H9 (cell line): ENCODE results near the gene TGIF1. TPM values are rescaled to one million over a fixed set of nuclear protein-coding genes. Genes with fewer than 3 reads are reported as not detected.
A peak's percentile ranks its signal among the peaks of the same experiment; 100 is the strongest.

Experiments
- DNase-seq: peaks from one replicate; pipeline ENCODE4 v3.0.0-alpha.2; 2017
- H2AFZ ChIP-seq: one replicate; pipeline ENCODE4 v1.6.1; 2013; ENCODE audit warnings: mild to moderate bottlenecking, low read length, control low read depth, moderate library complexity
- H2AK5ac ChIP-seq: 2 replicates; pipeline ENCODE4 v1.6.1; 2013; ENCODE audit warnings: low read length, control low read depth, mixed read lengths; ENCODE audit not compliant: insufficient read length
- H2BK120ac ChIP-seq: one replicate; pipeline ENCODE4 v1.6.1; 2013; ENCODE audit warnings: low read depth, mild to moderate bottlenecking, low read length, control low read depth, inconsistent platforms; ENCODE audit not compliant: poor library complexity, severe bottlenecking
- H2BK12ac ChIP-seq: 2 replicates; pipeline ENCODE4 v1.6.1; 2013; ENCODE audit warnings: low read length, control low read depth, mixed read lengths, low read depth; ENCODE audit not compliant: insufficient read length
- H2BK15ac ChIP-seq: 2 replicates; pipeline ENCODE4 v1.6.1; 2013; ENCODE audit warnings: low read depth, low read length, control low read depth
- H2BK20ac ChIP-seq: one replicate; pipeline ENCODE4 v1.6.1; 2013; ENCODE audit warnings: low read depth, mild to moderate bottlenecking, low read length, control low read depth, inconsistent platforms; ENCODE audit not compliant: poor library complexity, severe bottlenecking
- H2BK5ac ChIP-seq: 2 replicates; pipeline ENCODE4 v1.6.1; 2013; ENCODE audit warnings: low read length, control low read depth, mixed read lengths; ENCODE audit not compliant: insufficient read length
- H3K14ac ChIP-seq: 2 replicates; pipeline ENCODE4 v1.6.1; 2013; ENCODE audit warnings: low read length, control low read depth; ENCODE audit not compliant: insufficient read depth
- H3K18ac ChIP-seq: 2 replicates; pipeline ENCODE4 v1.6.1; 2013; ENCODE audit warnings: low read depth, mild to moderate bottlenecking, mixed read lengths, low read length, control low read depth; ENCODE audit not compliant: insufficient read length
- H3K23ac ChIP-seq: 2 replicates; pipeline ENCODE4 v1.6.1; 2013; ENCODE audit warnings: low read length, control low read depth, mixed read lengths, low read depth; ENCODE audit not compliant: insufficient read length
- H3K23me2 ChIP-seq: 2 replicates; pipeline ENCODE4 v1.6.1; 2013; ENCODE audit warnings: low read depth, mild to moderate bottlenecking, mixed read lengths, low read length, control low read depth; ENCODE audit not compliant: insufficient read length, poor library complexity, severe bottlenecking
- H3K27ac ChIP-seq: 2 replicates; pipeline ENCODE4 v1.5.1; 2013; ENCODE audit warnings: low read length, control low read depth, mixed read lengths, low read depth; ENCODE audit not compliant: insufficient read length
- H3K27me3 ChIP-seq: 2 replicates; pipeline ENCODE4 v1.6.1; 2013; ENCODE audit warnings: low read length, control low read depth, inconsistent platforms; ENCODE audit not compliant: insufficient read depth
- H3K4ac ChIP-seq: 2 replicates; pipeline ENCODE4 v1.6.1; 2013; ENCODE audit warnings: low read depth, mild to moderate bottlenecking, control low read depth, inconsistent platforms, low read length, moderate library complexity
- H3K4me1 ChIP-seq: 2 replicates; pipeline ENCODE4 v1.6.1; 2013; ENCODE audit warnings: low read length, control low read depth, inconsistent platforms; ENCODE audit not compliant: insufficient read depth
- H3K4me2 ChIP-seq: 2 replicates; pipeline ENCODE4 v1.6.1; 2013; ENCODE audit warnings: low read length, control low read depth, mixed read lengths; ENCODE audit not compliant: insufficient read length, insufficient read depth
- H3K56ac ChIP-seq: 2 replicates; pipeline ENCODE4 v1.6.1; 2013; ENCODE audit warnings: low read depth, mild to moderate bottlenecking, mixed read lengths, low read length, control low read depth; ENCODE audit not compliant: insufficient read length
- H3K79me1 ChIP-seq: 2 replicates; pipeline ENCODE4 v1.6.1; 2013; ENCODE audit warnings: low read depth, mild to moderate bottlenecking, moderate library complexity, low read length, control low read depth, inconsistent platforms; ENCODE audit not compliant: insufficient read depth, poor library complexity, severe bottlenecking
- H3K79me2 ChIP-seq: 2 replicates; pipeline ENCODE4 v1.6.1; 2013; ENCODE audit warnings: low read length, control low read depth, inconsistent platforms; ENCODE audit not compliant: insufficient read depth
- H3K9ac ChIP-seq: 2 replicates; pipeline ENCODE4 v1.6.1; 2013; ENCODE audit warnings: low read length, control low read depth, mixed read lengths; ENCODE audit not compliant: insufficient read length; ENCODE audit errors: extremely low read depth
- H3K9me3 ChIP-seq: one replicate; pipeline ENCODE4 v1.6.1; 2013; ENCODE audit warnings: low read depth, low read length, inconsistent platforms; ENCODE audit not compliant: control insufficient read depth
- H3T11ph ChIP-seq: one replicate; pipeline ENCODE4 v1.6.1; 2013; ENCODE audit warnings: mild to moderate bottlenecking, low read length, control low read depth, inconsistent platforms
- H4K20me1 ChIP-seq: one replicate; pipeline ENCODE4 v1.6.1; 2013; ENCODE audit not compliant: control insufficient read depth, insufficient read length, insufficient read depth
- H4K5ac ChIP-seq: 2 replicates; pipeline ENCODE4 v1.6.1; 2013; ENCODE audit warnings: low read depth, mild to moderate bottlenecking, mixed read lengths, low read length, control low read depth; ENCODE audit not compliant: insufficient read length
- H4K8ac ChIP-seq: replicated peaks from 2 replicates; pipeline ENCODE4 v1.6.1; 2013; ENCODE audit warnings: low read length, control low read depth, mixed read lengths, low read depth; ENCODE audit not compliant: insufficient read length
- H4K91ac ChIP-seq: 2 replicates; pipeline ENCODE4 v1.6.1; 2013; ENCODE audit warnings: low read depth, mild to moderate bottlenecking, moderate library complexity, mixed read lengths, low read length, control low read depth; ENCODE audit not compliant: insufficient read length
- H3K27ac Mint-ChIP-seq, 3 experiments: 2 replicates in 2 of 3; 3 replicates in 1 of 3; pipeline ENCODE4 v1.8.0; 2020 to 2021; ENCODE audit warnings: mixed read lengths in 3 of 3, mild to moderate bottlenecking in 1 of 3, moderate library complexity in 1 of 3
- H3K27me3 Mint-ChIP-seq: 2 replicates; pipeline ENCODE4 v1.8.0; 2021; ENCODE audit warnings: low read depth, mild to moderate bottlenecking, moderate library complexity, mixed read lengths
- H3K36me3 Mint-ChIP-seq, 3 experiments: 2 replicates in 2 of 3; 3 replicates in 1 of 3; pipeline ENCODE4 v1.8.0; 2020 to 2021; ENCODE audit warnings: low read depth in 3 of 3, mixed read lengths in 3 of 3; ENCODE audit not compliant: insufficient read depth in 1 of 3
- H3K4me1 Mint-ChIP-seq, 2 experiments: 2 replicates each; pipeline ENCODE4 v1.8.0; 2020; ENCODE audit warnings: mixed read lengths in 2 of 2
- H3K4me3 Mint-ChIP-seq, 2 experiments: 2 replicates in 1 of 2; 3 replicates in 1 of 2; pipeline ENCODE4 v1.8.0; 2020 to 2021; ENCODE audit warnings: mild to moderate bottlenecking in 2 of 2, mixed read lengths in 2 of 2, moderate library complexity in 1 of 2
- H3K9me3 Mint-ChIP-seq, 2 experiments: 2 replicates in 1 of 2; 3 replicates in 1 of 2; pipeline ENCODE4 v1.8.0; 2020; ENCODE audit warnings: mild to moderate bottlenecking in 2 of 2, mixed read lengths in 2 of 2, moderate library complexity in 1 of 2
- WGBS: extraction: QIAGEN DNeasy Blood & Tissue Kit; methylation state at CpG from one replicate; pipeline ENCODE4 v1.1.7; 2013; ENCODE audit warnings: missing lambda C conversion rate, low lambda C conversion rate, mixed read lengths; ENCODE audit not compliant: insufficient read length; ENCODE audit errors: extremely low coverage; 5-methylcytosine and 5-hydroxymethylcytosine counted together
- total RNA-seq: library from RNA; stranded (reverse); gene quantifications from 2 replicates; pipeline ENCODE4 v1.2.1, GENCODE V29; 2021
- TF ChIP-seq, protein P1 (sequence below): fragments of 200-600 bp; sonication (generic); conservative IDR thresholded peaks from 3 replicates; pipeline ENCODE4 v1.8.0; 2021; ENCODE audit warnings: antibody characterized with exemption, mild to moderate bottlenecking

TGIF1 gene
- total RNA-seq, 1 experiment from 2014 or later, result 261 TPM

DNA sequence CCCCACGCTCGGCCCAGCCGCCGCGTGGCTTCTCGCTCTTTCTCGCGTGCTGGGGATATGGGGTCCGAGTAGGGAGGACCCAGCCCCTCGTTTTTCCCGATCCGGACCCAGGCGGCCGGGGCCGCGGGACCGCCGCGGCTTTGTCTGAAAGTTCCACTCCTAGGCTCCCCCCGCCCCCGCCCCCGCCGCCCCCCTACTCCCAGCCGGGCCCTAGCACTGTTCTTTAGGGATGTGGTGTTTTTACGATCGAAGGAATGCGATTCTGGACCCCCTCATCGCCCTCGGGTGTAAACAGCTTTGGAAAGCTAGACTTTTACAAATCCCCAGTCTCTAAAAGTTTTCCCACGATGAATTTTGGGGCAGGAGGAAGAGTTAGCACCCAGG, 819 bp downstream of the TGIF1 start:
- H4K8ac ChIP-seq, result no peak overlapping the region
- no peaks in the 10 kb centered on the region for H3K79me1 ChIP-seq
- Mint-ChIP-seq H3K36me3 (peaks cover 32 to 39% (median 39%) of the 10 kb centered on the region in 3 experiments), H3K27me3 (peaks cover 2% of the 10 kb centered on the region; the same call in 1 of the 2 replicates), H3K9me3 (peaks cover 4 to 17% of the 10 kb centered on the region in 2 experiments; a peak in 4 of 5 replicates), H3K4me1 (peaks cover 36% of the 10 kb centered on the region in 2 experiments), H3K27ac (peak overlapping the region; percentile 90 to 99 (median 96)), H3K4me3 (peak overlapping the region; percentile 98 to 99)
- no peak overlapping the region for H3K23ac ChIP-seq
- no peak overlapping the region for H4K91ac ChIP-seq
- no peaks in the 10 kb centered on the region for H4K20me1 ChIP-seq
- H3T11ph ChIP-seq, result no peak overlapping the region
- H3K27me3 ChIP-seq, result no peaks in the 10 kb centered on the region
- H2AFZ ChIP-seq, result no peak overlapping the region
- no peak overlapping the region for H3K56ac ChIP-seq
- H2BK5ac ChIP-seq, result no peak overlapping the region
- peaks cover 32% of the 10 kb centered on the region for H3K23me2 ChIP-seq
- no peak overlapping the region for H2BK15ac ChIP-seq
- peak overlapping the region; percentile 64 for H3K14ac ChIP-seq
- no peak overlapping the region for H3K18ac ChIP-seq
- H3K79me2 ChIP-seq, result peaks cover 44% of the 10 kb centered on the region; the same call in 1 of the 2 replicates
- H3K4ac ChIP-seq, result no peak overlapping the region
- H4K5ac ChIP-seq, result no peak overlapping the region
- peak overlapping the region; percentile 70 for H3K27ac ChIP-seq
- H3K4me1 ChIP-seq, result peaks cover 7% of the 10 kb centered on the region
- no peak overlapping the region for H2AK5ac ChIP-seq
- H2BK12ac ChIP-seq, result no peak overlapping the region
- H3K9me3 ChIP-seq, result no peaks in the 10 kb centered on the region
- WGBS, result no CpG with 5 or more reads among the region's 30 CpGs
- no peak overlapping the region for H2BK20ac ChIP-seq
- peak overlapping the region; percentile 97 for H3K4me2 ChIP-seq
- TF ChIP-seq, protein P1, sequence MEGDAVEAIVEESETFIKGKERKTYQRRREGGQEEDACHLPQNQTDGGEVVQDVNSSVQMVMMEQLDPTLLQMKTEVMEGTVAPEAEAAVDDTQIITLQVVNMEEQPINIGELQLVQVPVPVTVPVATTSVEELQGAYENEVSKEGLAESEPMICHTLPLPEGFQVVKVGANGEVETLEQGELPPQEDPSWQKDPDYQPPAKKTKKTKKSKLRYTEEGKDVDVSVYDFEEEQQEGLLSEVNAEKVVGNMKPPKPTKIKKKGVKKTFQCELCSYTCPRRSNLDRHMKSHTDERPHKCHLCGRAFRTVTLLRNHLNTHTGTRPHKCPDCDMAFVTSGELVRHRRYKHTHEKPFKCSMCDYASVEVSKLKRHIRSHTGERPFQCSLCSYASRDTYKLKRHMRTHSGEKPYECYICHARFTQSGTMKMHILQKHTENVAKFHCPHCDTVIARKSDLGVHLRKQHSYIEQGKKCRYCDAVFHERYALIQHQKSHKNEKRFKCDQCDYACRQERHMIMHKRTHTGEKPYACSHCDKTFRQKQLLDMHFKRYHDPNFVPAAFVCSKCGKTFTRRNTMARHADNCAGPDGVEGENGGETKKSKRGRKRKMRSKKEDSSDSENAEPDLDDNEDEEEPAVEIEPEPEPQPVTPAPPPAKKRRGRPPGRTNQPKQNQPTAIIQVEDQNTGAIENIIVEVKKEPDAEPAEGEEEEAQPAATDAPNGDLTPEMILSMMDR, result no peak
- no peak for DNase-seq
- peak overlapping the region; percentile 96 for H3K9ac ChIP-seq
- H2BK120ac ChIP-seq, result no peak overlapping the region
